Astrocyte (in vitro differentiated cells and primary cell): ENCODE results near the gene APBA2. TPM values are rescaled to one million over a fixed set of nuclear protein-coding genes. Genes with fewer than 3 reads are reported as not detected.

ENCODE experiments used
- DNase-seq: peaks from one replicate; pipeline ENCODE4 v3.0.0-alpha.2; 2010; ENCODE audit warnings: low read depth
- FAIRE-seq: peaks from 2 replicates; lab custom pipeline; 2011; peaks lifted over from hg19 to GRCh38; lab: Jason Lieb, UNC
- H2AFZ ChIP-seq: 2 replicates; pipeline ENCODE4 v1.6.0; 2012; ENCODE audit warnings: low read depth, low read length, inconsistent platforms
- H3K27ac ChIP-seq: 2 replicates; pipeline ENCODE4 v1.5.1; 2011; ENCODE audit warnings: low read depth, low read length, inconsistent platforms
- H3K27me3 ChIP-seq: 2 replicates; pipeline ENCODE4 v1.6.0; 2011; ENCODE audit warnings: low read length, inconsistent platforms; ENCODE audit not compliant: insufficient read depth
- H3K36me3 ChIP-seq: 2 replicates; pipeline ENCODE4 v1.5.1; 2011; ENCODE audit warnings: low read length, inconsistent platforms; ENCODE audit not compliant: insufficient read depth
- H3K4me1 ChIP-seq: 2 replicates; pipeline ENCODE4 v1.5.1; 2011; ENCODE audit warnings: low read length, inconsistent platforms; ENCODE audit not compliant: insufficient read depth
- H3K4me2 ChIP-seq: 2 replicates; pipeline ENCODE4 v1.6.0; 2012; ENCODE audit warnings: low read length, inconsistent platforms
- H3K4me3 ChIP-seq: 2 replicates; pipeline ENCODE4 v1.5.1; 2011; ENCODE audit warnings: low read depth, mild to moderate bottlenecking, low read length, inconsistent platforms; ENCODE audit not compliant: insufficient read depth
- H3K79me2 ChIP-seq: 2 replicates; pipeline ENCODE4 v1.6.0; 2012; ENCODE audit warnings: mild to moderate bottlenecking, low read length, inconsistent platforms; ENCODE audit not compliant: insufficient read depth
- H3K9ac ChIP-seq: 2 replicates; pipeline ENCODE4 v1.6.0; 2012; ENCODE audit warnings: mild to moderate bottlenecking, low read length, inconsistent platforms
- H3K9me3 ChIP-seq: 2 replicates; pipeline ENCODE4 v1.5.1; 2012; ENCODE audit warnings: low read depth, mild to moderate bottlenecking, low read length, inconsistent platforms; ENCODE audit not compliant: insufficient read depth
- H4K20me1 ChIP-seq: 2 replicates; pipeline ENCODE4 v1.6.0; 2012; ENCODE audit warnings: low read length, inconsistent platforms; ENCODE audit not compliant: insufficient read depth
- H3K27ac Mint-ChIP-seq: one replicate; pipeline ENCODE4 v1.8.0; 2021; ENCODE audit warnings: mild to moderate bottlenecking, mixed read lengths; ENCODE audit not compliant: unreplicated experiment
- H3K27me3 Mint-ChIP-seq: one replicate; pipeline ENCODE4 v1.8.0; 2021; ENCODE audit warnings: low read depth, mixed read lengths; ENCODE audit not compliant: unreplicated experiment
- H3K36me3 Mint-ChIP-seq: one replicate; pipeline ENCODE4 v1.8.0; 2021; ENCODE audit warnings: low read depth, mixed read lengths; ENCODE audit not compliant: unreplicated experiment
- H3K4me1 Mint-ChIP-seq: one replicate; pipeline ENCODE4 v1.8.0; 2021; ENCODE audit warnings: low read depth, mixed read lengths; ENCODE audit not compliant: unreplicated experiment
- H3K4me3 Mint-ChIP-seq: one replicate; pipeline ENCODE4 v1.8.0; 2021; ENCODE audit warnings: mild to moderate bottlenecking, moderate library complexity, mixed read lengths; ENCODE audit not compliant: unreplicated experiment
- H3K9me3 Mint-ChIP-seq: one replicate; pipeline ENCODE4 v1.8.0; 2021; ENCODE audit warnings: mild to moderate bottlenecking, mixed read lengths; ENCODE audit not compliant: unreplicated experiment
- EZH2 ChIP-seq: IDR thresholded peaks from 2 replicates; pipeline ENCODE4 v1.6.1; 2012; ENCODE audit warnings: mild to moderate bottlenecking, low read length, inconsistent platforms; ENCODE audit not compliant: insufficient read depth
- total RNA-seq: library from RNA; stranded (reverse); gene quantifications from 2 replicates; pipeline ENCODE4 v1.2.1, GENCODE V29; 2021
- TF ChIP-seq, protein P1 (sequence below): IDR thresholded peaks from 2 replicates; pipeline ENCODE4 v1.5.1; 2011; ENCODE audit warnings: low read depth, mild to moderate bottlenecking, inconsistent platforms, low read length, moderate library complexity; ENCODE audit not compliant: insufficient read depth

The APBA2 gene
- total RNA-seq, 1 donor from 2014 or later = 15.2 TPM

DNA sequence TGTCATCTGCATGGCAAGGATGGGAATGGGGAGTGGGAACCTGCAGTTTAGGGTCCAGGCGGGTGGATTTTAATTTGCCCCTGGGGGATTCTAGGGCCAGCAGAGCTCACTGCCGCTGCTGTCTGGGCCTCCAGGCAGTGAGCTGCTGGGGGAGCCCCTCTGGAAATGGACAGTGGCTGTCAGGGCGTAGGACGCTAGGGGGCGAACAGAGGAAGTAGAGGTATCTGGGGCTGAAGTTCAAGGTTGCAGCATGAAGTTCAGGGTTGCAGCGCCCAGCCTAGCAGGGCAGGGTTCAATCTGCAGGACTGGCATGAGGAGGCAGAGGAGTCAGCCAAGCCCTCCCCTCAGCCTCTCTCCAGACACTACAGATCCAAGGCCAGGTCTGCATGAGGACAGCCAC is 49.5 kb downstream of the APBA2 start:
- H3K9me3 Mint-ChIP-seq = peaks cover 7% of the 10 kb centered on the region
- Histone ChIP-seq H4K20me1 (peaks cover 15% of the 10 kb centered on the region), H3K9me3 (no peaks in the 10 kb centered on the region), H3K4me2 (no peak overlapping the region), H3K27me3 (no peaks in the 10 kb centered on the region), H2AFZ (no peak overlapping the region), H3K79me2 (peaks cover 9% of the 10 kb centered on the region), H3K4me3 (no peak overlapping the region), H3K4me1 (no peaks in the 10 kb centered on the region), H3K9ac (no peak overlapping the region), H3K36me3 (no peaks in the 10 kb centered on the region), H3K27ac (no peak overlapping the region)
- TF ChIP-seq, protein P1, sequence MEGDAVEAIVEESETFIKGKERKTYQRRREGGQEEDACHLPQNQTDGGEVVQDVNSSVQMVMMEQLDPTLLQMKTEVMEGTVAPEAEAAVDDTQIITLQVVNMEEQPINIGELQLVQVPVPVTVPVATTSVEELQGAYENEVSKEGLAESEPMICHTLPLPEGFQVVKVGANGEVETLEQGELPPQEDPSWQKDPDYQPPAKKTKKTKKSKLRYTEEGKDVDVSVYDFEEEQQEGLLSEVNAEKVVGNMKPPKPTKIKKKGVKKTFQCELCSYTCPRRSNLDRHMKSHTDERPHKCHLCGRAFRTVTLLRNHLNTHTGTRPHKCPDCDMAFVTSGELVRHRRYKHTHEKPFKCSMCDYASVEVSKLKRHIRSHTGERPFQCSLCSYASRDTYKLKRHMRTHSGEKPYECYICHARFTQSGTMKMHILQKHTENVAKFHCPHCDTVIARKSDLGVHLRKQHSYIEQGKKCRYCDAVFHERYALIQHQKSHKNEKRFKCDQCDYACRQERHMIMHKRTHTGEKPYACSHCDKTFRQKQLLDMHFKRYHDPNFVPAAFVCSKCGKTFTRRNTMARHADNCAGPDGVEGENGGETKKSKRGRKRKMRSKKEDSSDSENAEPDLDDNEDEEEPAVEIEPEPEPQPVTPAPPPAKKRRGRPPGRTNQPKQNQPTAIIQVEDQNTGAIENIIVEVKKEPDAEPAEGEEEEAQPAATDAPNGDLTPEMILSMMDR = peak; percentile 13
- TF ChIP-seq EZH2 = no peak
- H3K36me3 Mint-ChIP-seq = peaks cover 8% of the 10 kb centered on the region
- H3K27me3 Mint-ChIP-seq = no peaks in the 10 kb centered on the region
- H3K27ac Mint-ChIP-seq = no peak overlapping the region
- no peaks in the 10 kb centered on the region for H3K4me1 Mint-ChIP-seq
- FAIRE-seq (no peak), DNase-seq (no peak)
- no peak overlapping the region for H3K4me3 Mint-ChIP-seq

- Mint-ChIP-seq H3K27ac (peak overlapping the region; percentile 1), H3K36me3 (peaks cover 8% of the 10 kb centered on the region), H3K9me3 (peaks cover 7% of the 10 kb centered on the region), H3K4me3 (no peak overlapping the region), H3K4me1 (no peaks in the 10 kb centered on the region), H3K27me3 (no peaks in the 10 kb centered on the region)
- peaks cover 9% of the 10 kb centered on the region for H3K79me2 ChIP-seq
- DNase-seq (no peak), FAIRE-seq (no peak)
- no peaks in the 10 kb centered on the region for H3K4me1 ChIP-seq
- H3K36me3 ChIP-seq = no peaks in the 10 kb centered on the region
- no peaks in the 10 kb centered on the region for H3K9me3 ChIP-seq
- H3K4me3 ChIP-seq = no peak overlapping the region
- no peak overlapping the region for H3K4me2 ChIP-seq
- peaks cover 15% of the 10 kb centered on the region for H4K20me1 ChIP-seq
- H3K27ac ChIP-seq = no peak overlapping the region
- H2AFZ ChIP-seq = no peak overlapping the region
- no peak overlapping the region for H3K9ac ChIP-seq
- TF ChIP-seq EZH2 = no peak
- TF ChIP-seq, protein P1 = no peak
- no peaks in the 10 kb centered on the region for H3K27me3 ChIP-seq
Measured at GRCh38 chr15:28936081-28936480, 50.3 kb downstream of the APBA2 start.

GRCh38 chr15:28936481-28936881 is 50.7 kb downstream of the APBA2 start:
- Histone ChIP-seq H3K79me2 (peaks cover 7% of the 10 kb centered on the region), H3K9ac (no peak overlapping the region), H3K27me3 (no peaks in the 10 kb centered on the region), H3K4me1 (no peaks in the 10 kb centered on the region), H4K20me1 (peaks cover 15% of the 10 kb centered on the region), H3K4me2 (no peak overlapping the region), H3K9me3 (no peaks in the 10 kb centered on the region), H3K36me3 (no peaks in the 10 kb centered on the region), H3K4me3 (no peak overlapping the region), H3K27ac (no peak overlapping the region), H2AFZ (no peak overlapping the region)
- Mint-ChIP-seq H3K27ac (peak overlapping the region; percentile 1), H3K4me3 (no peak overlapping the region), H3K27me3 (no peaks in the 10 kb centered on the region), H3K4me1 (no peaks in the 10 kb centered on the region), H3K9me3 (peaks cover 7% of the 10 kb centered on the region), H3K36me3 (peaks cover 6% of the 10 kb centered on the region)
- FAIRE-seq = no peak
- DNase-seq = no peak
- TF ChIP-seq EZH2 = no peak
- TF ChIP-seq, protein P1 = no peak
